Stomach (tissue), 4 donors: Measurements from ENCODE around the gene SCAF8.

ENCODE experiments used
- CTCF ChIP-seq, 7 experiments: fragments of 450-650 bp in 4 of 7; fragments of 200-600 bp in 3 of 7; sonication (generic) in 3 of 7; IDR thresholded peaks; one replicate each; pipeline ENCODE4 v1.5.1; 2016 to 2019; ENCODE audit warnings: antibody characterized with exemption in 7 of 7, control low read depth in 2 of 7, mild to moderate bottlenecking in 1 of 7
- POLR2AphosphoS5 ChIP-seq, 3 donors: sonication (generic); formaldehyde crosslinking; IDR thresholded peaks; one replicate each; pipeline ENCODE4 v1.6.1; 2016; ENCODE audit warnings: antibody characterized with exemption in 3 of 3

- TF ChIP-seq CTCF (IDR thresholded peaks at IDR 0.05) (no peak), POLR2AphosphoS5 (IDR thresholded peaks at IDR 0.05) (no peak)
Measured at GRCh38 chr6:154749341-154749740, 16.1 kb downstream of the SCAF8 start.
